GM21360 (cell line): ENCODE measurements around the gene FAM47E.
"Not testable (repeated sequence)": the region's sequence is repeated elsewhere in the genome, so short reads cannot be mapped to it uniquely, and the experiment has no call there.

Experiments
- ATAC-seq: cut with Tn5 transposase; IDR thresholded peaks from one replicate; pipeline ENCODE4 v1.9.1; 2021; ENCODE audit warnings: mild to moderate bottlenecking, moderate library complexity; ENCODE audit not compliant: unreplicated experiment

Gene FAM47E

GRCh38 chr4:76224171-76224570 lies 27.4 kb upstream of the FAM47E start:
- ATAC-seq = no peak

- no peak for ATAC-seq
These were observed 25.1 kb upstream of the FAM47E start for GRCh38 chr4:76226418-76226817.

GRCh38 chr4:76232681-76233080 lies 18.8 kb upstream of the FAM47E start:
- ATAC-seq = no peak

- ATAC-seq = no peak
These were observed 18.4 kb upstream of the FAM47E start for GRCh38 chr4:76233083-76233482.

GRCh38 chr4:76233529-76233928 lies 18.0 kb upstream of the FAM47E start:
- no peak for ATAC-seq

GRCh38 chr4:76233967-76234678 lies 17.4 kb upstream of the FAM47E start:
- ATAC-seq = no peak

GRCh38 chr4:76234679-76235044 lies 16.9 kb upstream of the FAM47E start:
- no peak for ATAC-seq

- ATAC-seq = no peak
These were observed 16.1 kb upstream of the FAM47E start for GRCh38 chr4:76235407-76235806.

GRCh38 chr4:76235915-76236314 lies 15.6 kb upstream of the FAM47E start:
- ATAC-seq = no peak

- ATAC-seq = no peak
These were observed 13.3 kb upstream of the FAM47E start for GRCh38 chr4:76238236-76238635.

GRCh38 chr4:76238701-76239100 lies 12.8 kb upstream of the FAM47E start:
- ATAC-seq = no peak

- ATAC-seq = no peak
These were observed 11.3 kb upstream of the FAM47E start for GRCh38 chr4:76240236-76240635.

GRCh38 chr4:76243877-76244276 lies 7.6 kb upstream of the FAM47E start:
- ATAC-seq = not testable (repeated sequence)

GRCh38 chr4:76246025-76246424 lies 5.5 kb upstream of the FAM47E start:
- ATAC-seq = no peak

GRCh38 chr4:76246852-76247251 lies 4.7 kb upstream of the FAM47E start:
- ATAC-seq = no peak

GRCh38 chr4:76250962-76251361 lies 559 bp upstream of the FAM47E start:
- no peak for ATAC-seq

GRCh38 chr4:76252271-76252653 lies 741 bp downstream of the FAM47E start:
- ATAC-seq = no peak

GRCh38 chr4:76253511-76253910 lies 2.0 kb downstream of the FAM47E start:
- ATAC-seq = no peak

GRCh38 chr4:76256032-76256431 lies 4.5 kb downstream of the FAM47E start:
- no peak for ATAC-seq

- no peak for ATAC-seq
These were observed 5.4 kb downstream of the FAM47E start for GRCh38 chr4:76256968-76257367.

- no peak for ATAC-seq
These were observed 6.3 kb downstream of the FAM47E start for GRCh38 chr4:76257824-76258223.

- ATAC-seq = no peak
These were observed 9.1 kb downstream of the FAM47E start for GRCh38 chr4:76260571-76260970.

GRCh38 chr4:76265631-76266218 lies 14.2 kb downstream of the FAM47E start:
- ATAC-seq = no peak
